Small intestine (tissue), 7 donors: ENCODE data around the gene PRSS48. TPM values are rescaled to one million over a fixed set of nuclear protein-coding genes. Genes with fewer than 3 reads are reported as not detected.
"Not testable (repeated sequence)": the region's sequence is repeated elsewhere in the genome, so short reads cannot be mapped to it uniquely, and the experiment has no call there.

Source experiments
- DNase-seq, 2 donors: peaks; one replicate each; pipeline versions ENCODE4 v3.0.0 to v3.0.0-alpha.2; 2013
- FAIRE-seq: peaks from 2 replicates; lab custom pipeline; 2012; peaks lifted over from hg19 to GRCh38; lab: Jason Lieb, UNC
- H3K27ac ChIP-seq, 3 donors: one replicate each; pipeline ENCODE4 v1.5.1; 2013; ENCODE audit warnings: low read length in 2 of 3, mild to moderate bottlenecking in 2 of 3, control low read depth in 1 of 3, inconsistent platforms in 1 of 3, low read depth in 1 of 3, moderate library complexity in 1 of 3
- H3K27me3 ChIP-seq, 3 donors: one replicate each; pipeline ENCODE4 v1.6.1; 2013; ENCODE audit warnings: low read length in 3 of 3, inconsistent platforms in 1 of 3; ENCODE audit not compliant: control insufficient read depth in 3 of 3, insufficient read depth in 3 of 3
- H3K36me3 ChIP-seq, 3 donors: one replicate each; pipeline ENCODE4 v1.6.1; 2013; ENCODE audit warnings: low read length in 3 of 3, inconsistent platforms in 1 of 3, low read depth in 1 of 3, mild to moderate bottlenecking in 1 of 3, moderate library complexity in 1 of 3; ENCODE audit not compliant: control insufficient read depth in 3 of 3, insufficient read depth in 2 of 3
- H3K4me1 ChIP-seq, 3 donors: one replicate each; pipeline ENCODE4 v1.6.1; 2013; ENCODE audit warnings: low read length in 2 of 3, inconsistent platforms in 1 of 3, low read depth in 1 of 3, mild to moderate bottlenecking in 1 of 3, moderate library complexity in 1 of 3; ENCODE audit not compliant: control insufficient read depth in 3 of 3, insufficient read depth in 2 of 3
- H3K4me3 ChIP-seq, 3 donors: one replicate each; pipeline ENCODE4 v1.5.1; 2013; ENCODE audit warnings: low read length in 3 of 3, control low read depth in 1 of 3, inconsistent platforms in 1 of 3, low read depth in 1 of 3, mild to moderate bottlenecking in 1 of 3, moderate library complexity in 1 of 3
- H3K9me3 ChIP-seq, 2 donors: one replicate each; pipeline ENCODE4 v1.6.1; 2013; ENCODE audit warnings: low read depth in 1 of 2, low read length in 1 of 2; ENCODE audit not compliant: control insufficient read depth in 2 of 2, insufficient read depth in 1 of 2
- WGBS, 3 donors: extraction: QIAGEN DNeasy Blood & Tissue Kit; methylation state at CpG; one replicate each; pipeline ENCODE4 v1.1.7; 2013; 5-methylcytosine and 5-hydroxymethylcytosine counted together
- polyA plus RNA-seq, 4 donors: library from polyadenylated mRNA; stranded (reverse) in 3 of 4; unstranded in 1 of 4; fragments of 200-250 nt in 3 of 4; fragments of 120-200 nt in 1 of 4; gene quantifications; one replicate each; pipeline versions ENCODE4 v1.2.1 to v1.2.3, GENCODE V29; 2013
- donor health status: healthy with polysubstance abuse.
- donor health status: control.
- donor health status: control.
- donor health status: Bipolar disorder and iron deficiency.
- donor health status: healthy.

Gene PRSS48
- polyA plus RNA-seq, 4 donors: not detected

DNA sequence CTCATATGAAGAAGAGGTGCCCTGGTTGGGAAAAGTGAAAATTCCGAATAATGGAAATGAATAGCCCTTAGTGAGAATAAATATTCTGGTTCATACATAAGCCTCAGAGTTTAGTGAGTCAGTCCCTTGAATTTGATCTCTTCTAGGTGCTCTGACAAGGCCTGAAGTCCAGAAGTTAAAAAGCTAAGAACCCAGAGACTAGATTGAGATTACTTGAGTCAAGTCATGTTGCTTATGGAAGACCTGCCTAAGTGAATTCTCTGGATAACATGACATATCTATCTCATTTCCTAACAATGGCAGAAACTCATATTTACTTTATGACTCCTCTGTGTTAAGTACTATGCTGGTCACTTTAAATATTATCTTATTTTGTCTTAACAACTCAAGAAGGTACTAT lies 10.5 kb upstream of the PRSS48 start:
- peaks cover 0 to 3% of the 10 kb centered on the region in 2 donors for H3K9me3 ChIP-seq
- 89 to 98% (median 93%) methylated on average over 1 of the region's 1 CpG for WGBS, 3 donors
- H3K36me3 ChIP-seq: peaks cover 0 to 8% (median 0%) of the 10 kb centered on the region in 3 donors
- peaks cover 0 to 4% (median 0%) of the 10 kb centered on the region in 3 donors for H3K4me1 ChIP-seq
- no peak overlapping the region for H3K4me3 ChIP-seq
- FAIRE-seq (no peak), DNase-seq (no peak)
- H3K27ac ChIP-seq: no peak overlapping the region
- H3K27me3 ChIP-seq: no peaks in the 10 kb centered on the region

DNA sequence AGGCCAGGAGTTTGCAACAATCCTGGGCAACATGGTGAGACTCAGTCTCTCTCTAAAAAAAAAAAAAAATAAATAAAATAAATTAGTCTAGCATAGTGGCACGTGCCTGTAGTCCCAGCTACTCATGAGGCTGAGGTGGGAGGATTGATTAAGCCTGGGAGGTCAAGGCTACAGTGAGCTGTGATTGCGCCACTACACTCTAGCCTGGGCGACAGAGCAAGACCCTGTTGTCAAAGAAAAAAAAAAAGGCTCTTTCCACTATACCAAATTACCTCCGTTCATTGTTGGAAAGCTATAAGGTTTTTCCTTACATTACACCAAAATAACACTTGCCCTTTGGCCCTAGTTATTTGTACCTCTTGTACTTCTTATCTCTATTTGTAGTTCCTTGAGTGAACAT lies 9.9 kb upstream of the PRSS48 start:
- H3K9me3 ChIP-seq: peaks cover 0 to 3% of the 10 kb centered on the region in 2 donors
- H3K27ac ChIP-seq: peak overlapping the region in 1 of 3 donors; percentile 8
- no peaks in the 10 kb centered on the region for H3K27me3 ChIP-seq
- FAIRE-seq: no peak
- DNase-seq: peak in 1 of 2 donors; percentile 28
- peaks cover 0 to 4% (median 0%) of the 10 kb centered on the region in 3 donors for H3K4me1 ChIP-seq
- no peak overlapping the region for H3K4me3 ChIP-seq
- H3K36me3 ChIP-seq: peaks cover 0 to 8% (median 0%) of the 10 kb centered on the region in 3 donors
- 54 to 73% (median 55%) methylated on average over 4 of the region's 4 CpGs for whole genome bisulfite sequencing, 3 donors

- peaks cover 0 to 6% (median 0%) of the 10 kb centered on the region in 3 donors for H3K36me3 ChIP-seq
- H3K27me3 ChIP-seq: no peaks in the 10 kb centered on the region
- DNase-seq: peak in 1 of 2 donors; percentile 20
- H3K9me3 ChIP-seq: peaks cover 0 to 3% of the 10 kb centered on the region in 2 donors
- H3K27ac ChIP-seq: no peak overlapping the region
- peaks cover 0 to 6% (median 0%) of the 10 kb centered on the region in 3 donors for H3K4me1 ChIP-seq
- no peak for FAIRE-seq
- WGBS, 3 donors: 81 to 88% (median 87%) methylated on average over 7 of the region's 7 CpGs
- no peak overlapping the region for H3K4me3 ChIP-seq
Observed at GRCh38 chr4:151267822-151268535, 9.0 kb upstream of the PRSS48 start.

- H3K4me1 ChIP-seq, FAIRE-seq, H3K4me3 ChIP-seq, H3K27me3 ChIP-seq, DNase-seq, H3K9me3 ChIP-seq, H3K27ac ChIP-seq, H3K36me3 ChIP-seq: not testable (repeated sequence)
Observed at GRCh38 chr4:151268905-151269304, 8.1 kb upstream of the PRSS48 start.

DNA sequence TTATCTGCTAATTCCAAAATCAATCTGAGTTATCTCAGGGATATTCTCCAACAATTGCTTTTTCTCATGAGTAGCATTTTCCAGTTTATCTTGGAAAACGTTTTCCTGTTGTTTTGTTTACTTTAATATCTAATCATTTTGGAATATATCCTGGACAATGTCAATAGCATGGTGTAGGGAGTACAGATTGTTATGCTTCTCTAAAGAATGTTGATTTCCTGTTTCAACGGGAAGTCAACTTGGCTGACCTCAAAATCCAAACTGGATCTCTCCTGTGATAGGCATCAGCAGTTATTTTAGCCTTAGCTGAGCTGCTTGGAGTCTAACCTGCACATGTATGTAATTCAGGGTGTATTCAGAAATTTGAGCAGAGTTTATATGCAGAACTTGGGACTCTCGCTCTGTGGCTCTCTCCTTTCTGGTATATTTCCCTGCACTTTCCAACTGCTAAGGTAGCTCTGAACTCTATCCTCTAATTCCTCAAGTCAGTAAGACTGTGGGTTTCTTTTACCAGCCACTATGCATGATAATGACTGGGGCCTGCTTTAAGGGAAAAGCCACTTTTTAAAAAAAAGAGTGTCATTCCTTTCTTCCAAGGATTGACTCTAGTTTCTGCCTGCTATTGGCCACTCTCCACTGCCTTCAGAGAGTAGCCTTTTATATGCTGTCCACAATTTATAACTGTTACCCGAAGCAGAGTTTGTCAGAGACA lies 7.7 kb downstream of the PRSS48 start:
- Histone ChIP-seq H3K4me3 (no peak overlapping the region), H3K27ac (no peak overlapping the region), H3K9me3 (peaks cover 0 to 11% of the 10 kb centered on the region in 2 donors), H3K4me1 (no peaks in the 10 kb centered on the region), H3K36me3 (peaks cover 0 to 8% (median 0%) of the 10 kb centered on the region in 3 donors), H3K27me3 (no peaks in the 10 kb centered on the region)
- FAIRE-seq: no peak
- no peak for DNase-seq
- WGBS, 3 donors: 47 to 55% (median 49%) methylated on average over 4 of the region's 4 CpGs

DNA sequence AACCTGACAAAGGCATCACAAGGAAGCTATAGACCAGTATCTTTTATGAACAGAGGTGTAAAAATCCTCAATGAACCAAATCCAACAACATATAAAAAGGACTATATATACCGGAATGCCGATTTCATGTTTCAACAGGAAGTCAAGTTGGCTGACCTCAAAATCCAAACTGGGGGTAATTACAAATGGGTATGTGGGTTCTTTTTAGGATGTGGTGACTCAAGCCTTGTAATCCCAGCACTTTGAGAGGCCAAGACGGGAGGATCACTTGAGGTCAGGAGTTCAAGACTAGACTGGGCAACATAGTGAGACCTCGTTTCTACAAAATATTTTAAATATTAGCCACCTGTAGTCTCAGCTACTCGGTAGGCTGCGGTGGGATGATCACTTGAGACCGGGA lies 10.4 kb downstream of the PRSS48 start:
- Histone ChIP-seq H3K36me3 (peaks cover 0 to 11% (median 0%) of the 10 kb centered on the region in 3 donors), H3K27ac (no peak overlapping the region), H3K27me3 (no peaks in the 10 kb centered on the region), H3K4me1 (no peaks in the 10 kb centered on the region), H3K9me3 (peaks cover 0 to 14% of the 10 kb centered on the region in 2 donors), H3K4me3 (no peak overlapping the region)
- FAIRE-seq (no peak), DNase-seq (no peak)
- 86 to 92% (median 89%) methylated on average over 7 of the region's 7 CpGs for WGBS, 3 donors

- Histone ChIP-seq H3K9me3 (peaks cover 0 to 3% of the 10 kb centered on the region in 2 donors), H3K27me3 (no peaks in the 10 kb centered on the region), H3K36me3 (peaks cover 0 to 13% (median 0%) of the 10 kb centered on the region in 3 donors), H3K4me1 (peaks cover 6 to 14% (median 10%) of the 10 kb centered on the region in 3 donors), H3K27ac (no peak overlapping the region), H3K4me3 (no peak overlapping the region)
- FAIRE-seq (no peak), DNase-seq (no peak)
- WGBS, 3 donors: 37 to 68% (median 50%) methylated on average over 1 of the region's 1 CpG
Observed at GRCh38 chr4:151291485-151291884, 14.5 kb downstream of the PRSS48 start.

- WGBS, 3 donors: 85 to 94% (median 85%) methylated on average over 2 of the region's 2 CpGs
- Histone ChIP-seq H3K36me3 (peaks cover 0 to 13% (median 0%) of the 10 kb centered on the region in 3 donors), H3K27ac (no peak overlapping the region), H3K27me3 (no peaks in the 10 kb centered on the region), H3K4me1 (peaks cover 6 to 14% (median 10%) of the 10 kb centered on the region in 3 donors), H3K4me3 (no peak overlapping the region), H3K9me3 (peaks cover 0 to 3% of the 10 kb centered on the region in 2 donors)
- DNase-seq (no peak), FAIRE-seq (no peak)
Observed at GRCh38 chr4:151292038-151292437, 15.1 kb downstream of the PRSS48 start.
